ENCODE results near the gene FMNL1. TPM values are rescaled to one million over a fixed set of nuclear protein-coding genes. Genes with fewer than 3 reads are reported as not detected.
A peak's percentile ranks its signal among the peaks of the same experiment; 100 is the strongest.

Gene FMNL1
- total and polyA plus RNA-seq, 2 experiments from 2014 or later = 1.4 to 4.2 TPM

- H4K20me1 ChIP-seq (ENCODE audit: insufficient read depth) = no peaks in the 10 kb centered on the region
- H3K4me3 ChIP-seq = no peak overlapping the region
- peaks cover under 1% of the 10 kb centered on the region; the same call in 1 of the 2 replicates for H3K4me1 ChIP-seq (ENCODE audit: insufficient read depth)
- H3K9me2 ChIP-seq (ENCODE audit: insufficient read depth) = no peaks in the 10 kb centered on the region
- in situ Hi-C loops (cut with MboI) = no loop called here
- H3K27ac ChIP-seq = no peak overlapping the region
- H3K4me2 ChIP-seq (ENCODE audit: unreplicated experiment) = no peak overlapping the region
- DNase-seq = peak; percentile 38
- H2AFZ ChIP-seq = no peak overlapping the region
- no peaks in the 10 kb centered on the region for H3K9me3 ChIP-seq (ENCODE audit: low read depth)
- no peaks in the 10 kb centered on the region for H3K79me2 ChIP-seq (ENCODE audit: insufficient read depth)
- no peak overlapping the region for H3K9ac ChIP-seq
- TF ChIP-seq EZH2 (IDR thresholded peaks at IDR 0.05; ENCODE audit: insufficient read depth, poor library complexity, severe bottlenecking) (no peak), EZH2phosphoT487 (IDR thresholded peaks at IDR 0.05; ENCODE audit: insufficient read depth, low read depth) (no peak)
- WGBS, 2 experiments (ENCODE audit: low coverage in 1 of 2, low lambda C conversion rate in 2 of 2, missing lambda C conversion rate in 2 of 2) = 67 to 74% methylated on average over 7 of the region's 7 CpGs
- peaks cover 9% of the 10 kb centered on the region; the same call in 1 of the 2 replicates for H3K36me3 ChIP-seq (ENCODE audit: low read depth)
- H3K27me3 ChIP-seq (replicated peaks; ENCODE audit: insufficient read depth) = no peaks in the 10 kb centered on the region
- H3F3A ChIP-seq (ENCODE audit: insufficient read depth) = peaks cover 15% of the 10 kb centered on the region; the same call in 1 of the 2 replicates
These were observed 38.6 kb downstream of the FMNL1 start for GRCh38 chr17:45260204-45260783.

GRCh38 chr17:45261577-45262515 lies 40.2 kb downstream of the FMNL1 start, which contains the start of gene SPATA32:
TSS of gene SPATA32 (minus strand) at chr17:45262094. CDS start at chr17:45262016, 78 bp downstream.
- 14 to 17% methylated on average over 49 to 63 of the region's 68 CpGs for WGBS, 2 experiments (ENCODE audit: low coverage in 1 of 2, low lambda C conversion rate in 2 of 2, missing lambda C conversion rate in 2 of 2)
- Histone ChIP-seq H3K36me3 (ENCODE audit: low read depth) (peaks cover 12% of the 10 kb centered on the region; the same call in 1 of the 2 replicates), H3K4me1 (ENCODE audit: insufficient read depth) (peaks cover 12% of the 10 kb centered on the region), H3K4me2 (ENCODE audit: unreplicated experiment) (peak within 1 kb of the TSS; percentile 59), H3K9ac (peak within 1 kb of the TSS; percentile 52), H3K9me2 (ENCODE audit: insufficient read depth) (no peaks in the 10 kb centered on the region), H3K27me3 (replicated peaks; ENCODE audit: insufficient read depth) (no peaks in the 10 kb centered on the region), H3K9me3 (ENCODE audit: low read depth) (no peaks in the 10 kb centered on the region), H3K79me2 (ENCODE audit: insufficient read depth) (no peaks in the 10 kb centered on the region), H3K4me3 (peak within 1 kb of the TSS; percentile 64), H2AFZ (no peak within 1 kb of the TSS), H3K27ac (no peak within 1 kb of the TSS), H3F3A (ENCODE audit: insufficient read depth) (peaks cover 23% of the 10 kb centered on the region; the same call in 1 of the 2 replicates), H4K20me1 (ENCODE audit: insufficient read depth) (no peaks in the 10 kb centered on the region)
- TF ChIP-seq EZH2phosphoT487 (IDR thresholded peaks at IDR 0.05; ENCODE audit: insufficient read depth, low read depth) (no peak), EZH2 (IDR thresholded peaks at IDR 0.05; ENCODE audit: insufficient read depth, poor library complexity, severe bottlenecking) (no peak)
- DNase-seq = peak; percentile 62
- in situ Hi-C loops (cut with MboI) = no loop called here

GRCh38 chr17:45262516-45263476 lies 41.1 kb downstream of the FMNL1 start:
- TF ChIP-seq EZH2 (IDR thresholded peaks at IDR 0.05; ENCODE audit: insufficient read depth, poor library complexity, severe bottlenecking) (no peak), EZH2phosphoT487 (IDR thresholded peaks at IDR 0.05; ENCODE audit: insufficient read depth, low read depth) (no peak)
- H3K9ac ChIP-seq = no peak overlapping the region
- H3K9me3 ChIP-seq (ENCODE audit: low read depth) = no peaks in the 10 kb centered on the region
- no peaks in the 10 kb centered on the region for H3K9me2 ChIP-seq (ENCODE audit: insufficient read depth)
- H3K4me1 ChIP-seq (ENCODE audit: insufficient read depth) = peaks cover 12% of the 10 kb centered on the region
- no peaks in the 10 kb centered on the region for H3K27me3 ChIP-seq (replicated peaks; ENCODE audit: insufficient read depth)
- no peak overlapping the region for H2AFZ ChIP-seq
- H3K4me3 ChIP-seq = no peak overlapping the region
- no peaks in the 10 kb centered on the region for H3K79me2 ChIP-seq (ENCODE audit: insufficient read depth)
- peak; percentile 51 for DNase-seq
- H4K20me1 ChIP-seq (ENCODE audit: insufficient read depth) = no peaks in the 10 kb centered on the region
- in situ Hi-C loops (cut with MboI) = no loop called here
- H3K36me3 ChIP-seq (ENCODE audit: low read depth) = peaks cover 16% of the 10 kb centered on the region; the same call in 1 of the 2 replicates
- H3K4me2 ChIP-seq (ENCODE audit: unreplicated experiment) = peak overlapping the region; percentile 59
- 51 to 55% methylated on average over 18 of the region's 18 CpGs for WGBS, 2 experiments (ENCODE audit: low coverage in 1 of 2, low lambda C conversion rate in 2 of 2, missing lambda C conversion rate in 2 of 2)
- H3K27ac ChIP-seq = no peak overlapping the region
- H3F3A ChIP-seq (ENCODE audit: insufficient read depth) = peaks cover 30% of the 10 kb centered on the region
